ENCODE data around the gene SLC16A5. TPM values are rescaled to one million over a fixed set of nuclear protein-coding genes. Genes with fewer than 3 reads are reported as not detected.
A peak's percentile ranks its signal among the peaks of the same experiment; 100 is the strongest.

The SLC16A5 gene
- polyA plus RNA-seq, 1 donor from 2014 or later = not detected

- no peak overlapping the region for H2AFZ ChIP-seq (ENCODE audit: low read depth, low read length)
- no peak overlapping the region for H3K4me2 ChIP-seq (ENCODE audit: low read length)
- no peaks in the 10 kb centered on the region for H3F3A ChIP-seq (ENCODE audit: insufficient read depth, low read length, poor library complexity, severe bottlenecking)
- TF ChIP-seq REST (IDR thresholded peaks at IDR 0.05; ENCODE audit: borderline replicate concordance) (no peak), TAF1 (IDR thresholded peaks at IDR 0.05; ENCODE audit: low read depth) (no peak), SMC3 (conservative IDR thresholded peaks at IDR 0.05; ENCODE audit: poor library complexity) (no peak), EP300 (conservative IDR thresholded peaks at IDR 0.05; ENCODE audit: poor library complexity, severe bottlenecking) (no peak)
- H3K4me3 ChIP-seq (ENCODE audit: low read length) = peak overlapping the region; percentile 100
- no peak overlapping the region for H3K27ac ChIP-seq (ENCODE audit: low read length)
- no peaks in the 10 kb centered on the region for H3K9me2 ChIP-seq (ENCODE audit: insufficient read depth, low read length)
- H3K9me3 ChIP-seq (ENCODE audit: low read length) = no peaks in the 10 kb centered on the region
- peaks cover 16% of the 10 kb centered on the region for H3K79me2 ChIP-seq (replicated peaks; ENCODE audit: insufficient read depth, low read length)
- no peaks in the 10 kb centered on the region for H3K27me3 ChIP-seq (ENCODE audit: insufficient read depth, low read depth, low read length)
- no peaks in the 10 kb centered on the region for H4K20me1 ChIP-seq (ENCODE audit: insufficient read depth)
- no peak overlapping the region for H3K9ac ChIP-seq (ENCODE audit: low read length)
- no peaks in the 10 kb centered on the region for H3K36me3 ChIP-seq (ENCODE audit: insufficient read depth, low read length)
Measured at GRCh38 chr17:75049057-75049456, 38.7 kb upstream of the SLC16A5 start.

GRCh38 chr17:75049706-75050105 lies 38.0 kb upstream of the SLC16A5 start:
- H3K9ac ChIP-seq (ENCODE audit: low read length) = no peak overlapping the region
- no peaks in the 10 kb centered on the region for H3F3A ChIP-seq (ENCODE audit: insufficient read depth, low read length, poor library complexity, severe bottlenecking)
- no peaks in the 10 kb centered on the region for H3K9me2 ChIP-seq (ENCODE audit: insufficient read depth, low read length)
- H3K9me3 ChIP-seq (ENCODE audit: low read length) = no peaks in the 10 kb centered on the region
- H4K20me1 ChIP-seq (ENCODE audit: insufficient read depth) = no peaks in the 10 kb centered on the region
- TF ChIP-seq SMC3 (conservative IDR thresholded peaks at IDR 0.05; ENCODE audit: poor library complexity) (no peak), REST (IDR thresholded peaks at IDR 0.05; ENCODE audit: borderline replicate concordance) (no peak), EP300 (conservative IDR thresholded peaks at IDR 0.05; ENCODE audit: poor library complexity, severe bottlenecking) (no peak), TAF1 (IDR thresholded peaks at IDR 0.05; ENCODE audit: low read depth) (no peak), POLR2AphosphoS5 (IDR thresholded peaks at IDR 0.05) (no peak), RAD21 (conservative IDR thresholded peaks at IDR 0.05) (no peak), EZH2 (IDR thresholded peaks at IDR 0.05; ENCODE audit: borderline replicate concordance, insufficient read depth, low read length, poor library complexity, severe bottlenecking) (no peak), CTCF (IDR thresholded peaks at IDR 0.05; ENCODE audit: poor library complexity, severe bottlenecking) (no peak), MXI1 (conservative IDR thresholded peaks at IDR 0.05; ENCODE audit: poor library complexity, severe bottlenecking) (no peak)
- H3K4me3 ChIP-seq (ENCODE audit: low read length) = no peak overlapping the region
- H3K27ac ChIP-seq (ENCODE audit: low read length) = no peak overlapping the region
- no peaks in the 10 kb centered on the region for H3K27me3 ChIP-seq (ENCODE audit: insufficient read depth, low read depth, low read length)
- H3K4me2 ChIP-seq (ENCODE audit: low read length) = no peak overlapping the region
- H3K79me2 ChIP-seq (replicated peaks; ENCODE audit: insufficient read depth, low read length) = peaks cover 16% of the 10 kb centered on the region
- H2AFZ ChIP-seq (ENCODE audit: low read depth, low read length) = no peak overlapping the region
- H3K36me3 ChIP-seq (ENCODE audit: insufficient read depth, low read length) = no peaks in the 10 kb centered on the region
